Stimulated activated CD4-positive, alpha-beta T cell treated with anti-CD3 and anti-CD28 coated beads, Interleukin-12 subunit alpha, Interleukin-12 subunit beta, amount 100 ng/mL, for 48 hours (primary cell): ENCODE results near the gene NEU2.
A peak's percentile ranks its signal among the peaks of the same experiment; 100 is the strongest.
"Not testable (repeated sequence)": the region's sequence is repeated elsewhere in the genome, so short reads cannot be mapped to it uniquely, and the experiment has no call there.

Experiments used
- DNase-seq, 3 donors: peaks; one replicate each; pipeline ENCODE4 v3.0.0-alpha.2; 2020; ENCODE audit warnings: low read depth in 2 of 3, low spot score in 1 of 3

Gene NEU2

DNA sequence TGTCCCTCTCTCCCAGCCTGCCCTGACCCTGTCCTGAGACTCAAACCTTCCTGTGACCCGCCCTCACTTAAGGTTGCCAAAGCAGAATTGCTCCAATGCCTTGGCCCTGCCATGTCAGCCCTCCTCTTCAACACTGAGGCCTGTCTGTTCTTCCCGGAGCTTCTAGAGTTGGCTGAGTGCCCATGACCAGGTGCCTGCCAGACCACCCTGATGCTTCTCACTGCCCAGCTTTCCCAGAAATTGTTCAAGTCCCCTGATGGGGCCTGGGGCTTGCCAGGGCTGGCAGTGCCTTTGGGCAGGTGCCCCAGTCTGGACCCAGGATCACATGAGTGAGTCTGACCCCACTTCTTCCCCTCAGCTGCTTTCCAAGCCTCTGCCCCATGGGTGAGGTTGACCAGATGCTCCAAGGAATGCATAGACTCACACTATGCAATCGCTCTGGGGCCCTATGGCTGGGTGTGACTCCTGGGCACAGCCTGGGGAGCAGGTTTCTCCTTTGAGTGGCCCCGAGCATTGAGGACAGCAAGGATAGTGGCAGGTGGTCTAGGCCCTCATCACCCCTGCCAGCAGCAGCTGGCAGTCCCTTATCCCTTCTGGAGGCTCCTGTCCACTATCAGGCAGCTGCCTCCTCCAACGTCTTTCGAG, 24.6 kb downstream of the NEU2 start:
- DNase-seq: no peak

DNA sequence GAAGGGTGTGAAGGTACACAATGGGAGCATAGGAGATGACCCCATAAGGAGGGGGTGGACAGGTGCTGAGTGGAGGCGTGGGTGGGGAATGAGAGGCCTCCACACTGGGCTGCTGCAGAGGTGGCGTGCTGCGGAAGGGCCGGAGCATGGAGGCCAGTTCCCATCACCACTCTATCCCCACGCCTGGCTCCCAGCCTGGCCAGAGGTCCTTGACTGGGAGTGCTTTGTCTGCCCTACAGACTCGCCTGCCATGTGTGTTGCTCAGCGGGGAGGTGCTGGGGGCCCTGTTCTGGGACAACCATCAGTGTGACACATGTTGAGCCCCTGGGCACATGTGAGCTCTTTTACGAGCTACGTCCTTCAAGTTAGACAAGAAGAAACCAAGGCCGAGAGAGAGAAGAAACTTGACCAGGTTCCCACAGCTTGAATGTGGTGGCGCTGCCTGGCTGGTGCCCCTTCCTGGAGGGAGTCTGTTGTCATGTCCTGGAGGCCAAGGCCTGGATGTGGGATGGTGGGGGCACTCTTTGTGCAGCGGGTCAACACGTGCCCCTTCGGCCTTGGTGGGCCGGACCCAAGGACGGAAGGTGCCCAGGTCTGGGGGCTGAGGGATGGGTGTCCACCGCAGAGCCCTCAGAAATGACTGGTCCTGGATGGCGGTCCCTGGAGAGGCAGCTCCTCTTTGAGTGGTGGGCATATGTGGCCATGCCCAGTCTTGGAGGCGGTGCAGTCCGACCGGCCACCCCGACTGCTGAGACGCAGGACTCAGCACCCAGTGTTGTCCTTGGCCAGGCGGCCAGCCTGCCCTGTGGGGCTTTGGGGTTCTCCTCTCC, 26.5 kb downstream of the NEU2 start:
- DNase-seq: no peak

DNA sequence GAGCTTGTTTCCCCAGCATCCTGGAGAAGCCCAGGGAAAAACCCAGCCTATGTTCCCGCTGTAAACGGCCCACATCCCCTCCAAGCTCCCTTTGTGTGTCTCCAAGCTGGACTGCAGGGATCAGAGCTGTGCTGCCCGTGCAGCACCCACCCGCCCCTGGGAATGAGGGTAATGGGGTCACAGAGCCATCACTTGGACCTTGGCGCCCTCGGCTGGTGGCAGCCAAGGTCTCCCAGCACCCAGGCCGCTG, 27.0 kb downstream of the NEU2 start:
- DNase-seq: no peak

DNA sequence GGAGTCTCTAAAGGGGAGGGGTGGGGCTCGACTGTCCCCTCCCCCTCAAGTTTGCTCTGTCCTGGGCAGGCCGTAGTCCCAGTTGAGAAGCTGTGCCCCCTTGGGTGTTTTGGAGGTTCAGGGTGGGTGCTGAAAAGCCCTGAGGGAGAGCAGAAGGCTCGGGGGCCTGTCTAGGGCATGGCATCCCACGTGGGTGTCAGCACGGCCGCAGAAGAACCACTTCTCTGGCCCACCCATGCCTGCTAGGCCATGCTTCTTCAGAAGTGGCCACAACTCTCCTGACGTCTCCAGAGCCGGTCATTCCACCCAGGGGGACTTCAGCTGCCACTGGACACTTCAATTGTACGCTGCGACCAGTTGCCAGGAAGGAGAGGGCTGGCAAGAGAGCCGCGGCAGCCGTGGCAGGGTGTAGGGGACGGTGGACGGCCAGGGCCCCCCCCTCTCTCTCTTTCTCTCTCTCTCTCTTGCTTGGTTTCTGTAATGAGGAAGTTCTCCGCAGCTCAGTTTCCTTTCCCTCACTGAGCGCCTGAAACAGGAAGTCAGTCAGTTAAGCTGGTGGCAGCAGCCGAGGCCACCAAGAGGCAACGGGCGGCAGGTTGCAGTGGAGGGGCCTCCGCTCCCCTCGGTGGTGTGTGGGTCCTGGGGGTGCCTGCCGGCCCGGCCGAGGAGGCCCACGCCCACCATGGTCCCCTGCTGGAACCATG, 27.5 kb downstream of the NEU2 start, which contains the start of gene INPP5D:
Gene INPP5D, plus strand, starts transcription at position 546 of the 704 bp plus-strand sequence. Its CDS starts 137 bp downstream, at position 683.
- peak in 2 of 3 donors; percentile 52 to 53 for DNase-seq

DNA sequence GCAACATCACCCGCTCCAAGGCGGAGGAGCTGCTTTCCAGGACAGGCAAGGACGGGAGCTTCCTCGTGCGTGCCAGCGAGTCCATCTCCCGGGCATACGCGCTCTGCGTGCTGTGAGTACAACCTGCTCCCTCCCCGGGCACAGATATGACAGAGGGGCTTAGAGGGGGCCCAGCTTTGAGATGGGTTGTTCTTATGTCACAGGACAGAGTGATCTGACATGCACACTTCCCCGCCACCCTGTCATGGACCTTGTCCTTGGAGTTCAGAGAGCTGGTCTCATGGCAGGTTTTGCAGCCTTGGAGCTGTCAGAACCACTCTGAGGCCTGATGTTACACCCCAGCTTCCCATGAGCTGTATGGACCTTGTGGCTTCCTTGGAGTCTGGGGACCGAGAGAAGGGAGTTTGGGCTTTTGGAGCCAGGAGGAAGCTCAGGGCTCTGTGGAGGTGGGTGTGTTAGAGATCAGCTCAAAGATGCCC, 28.1 kb downstream of the NEU2 start:
- DNase-seq: no peak

DNA sequence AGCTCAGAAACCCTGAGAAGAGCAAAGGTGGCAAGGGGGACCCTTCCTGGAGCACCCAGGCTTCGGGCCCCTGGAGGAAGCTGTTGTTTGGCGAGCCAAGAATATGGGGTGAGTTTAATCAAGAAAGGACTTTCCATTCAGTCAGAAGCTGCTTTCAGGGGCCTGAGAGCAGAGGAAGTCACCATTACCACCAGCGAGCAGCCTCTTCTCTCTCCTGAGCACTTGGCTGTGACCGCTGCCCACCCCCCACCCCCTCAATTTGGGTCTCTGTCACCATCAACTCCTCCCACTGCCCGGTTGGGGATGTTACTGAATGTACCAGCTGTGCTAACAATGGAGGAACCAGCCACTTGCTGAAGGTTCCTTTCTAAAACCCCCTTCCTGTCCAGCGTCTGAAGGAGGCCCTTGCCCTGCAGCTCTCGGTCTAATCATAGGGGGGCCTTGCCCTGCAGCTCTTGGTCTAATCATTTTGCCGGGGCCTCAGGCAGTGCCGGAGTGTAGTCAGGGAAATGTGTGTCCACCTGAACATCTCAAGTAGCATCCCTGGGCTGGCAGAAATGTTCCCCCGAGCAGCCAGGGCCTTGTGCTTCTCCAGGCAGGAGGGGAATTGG, 28.6 kb downstream of the NEU2 start:
- no peak for DNase-seq

DNA sequence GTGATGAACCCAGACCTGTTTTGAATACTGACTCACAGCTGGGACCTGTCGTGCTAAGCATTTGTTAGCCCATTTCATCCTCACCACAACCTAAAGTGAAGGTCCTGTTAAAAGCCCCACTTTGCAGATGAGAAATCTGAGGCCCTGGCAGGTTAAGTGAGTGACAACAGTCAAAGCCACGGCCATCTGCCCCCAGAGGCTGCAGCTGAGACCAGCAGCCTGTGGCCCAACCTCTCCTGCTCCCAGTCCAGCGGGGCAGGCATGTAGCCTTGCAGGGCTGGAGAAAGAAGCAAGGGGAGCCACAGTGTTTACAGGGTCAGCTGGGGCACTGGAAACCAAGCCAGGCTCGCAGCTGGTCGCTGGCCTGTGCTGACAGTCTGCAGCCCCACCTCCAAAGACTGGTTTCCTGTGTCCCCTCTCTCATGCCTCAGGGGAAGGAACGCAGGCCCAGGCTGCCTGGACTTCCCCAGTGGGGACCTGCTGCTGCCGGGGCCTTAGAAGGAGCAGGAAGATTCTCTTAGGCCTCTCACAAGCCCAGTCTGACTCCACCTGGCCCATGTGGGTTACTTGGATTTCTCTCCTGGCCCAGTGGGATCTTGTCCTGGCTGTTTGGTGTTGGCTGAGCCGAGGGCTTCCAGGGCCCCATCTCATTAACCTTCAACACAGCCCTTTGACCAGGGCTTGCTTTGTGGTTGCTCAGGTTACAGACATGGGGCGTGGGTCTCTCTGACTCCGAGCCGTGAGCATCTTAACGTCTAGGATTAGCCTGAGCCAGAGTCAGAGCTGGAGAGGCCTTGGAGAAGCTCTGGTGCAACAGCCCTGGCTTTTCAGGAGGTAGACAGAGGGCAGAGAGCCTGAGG, 29.3 kb downstream of the NEU2 start:
- peak in 1 of 3 donors; percentile 47 for DNase-seq

DNA sequence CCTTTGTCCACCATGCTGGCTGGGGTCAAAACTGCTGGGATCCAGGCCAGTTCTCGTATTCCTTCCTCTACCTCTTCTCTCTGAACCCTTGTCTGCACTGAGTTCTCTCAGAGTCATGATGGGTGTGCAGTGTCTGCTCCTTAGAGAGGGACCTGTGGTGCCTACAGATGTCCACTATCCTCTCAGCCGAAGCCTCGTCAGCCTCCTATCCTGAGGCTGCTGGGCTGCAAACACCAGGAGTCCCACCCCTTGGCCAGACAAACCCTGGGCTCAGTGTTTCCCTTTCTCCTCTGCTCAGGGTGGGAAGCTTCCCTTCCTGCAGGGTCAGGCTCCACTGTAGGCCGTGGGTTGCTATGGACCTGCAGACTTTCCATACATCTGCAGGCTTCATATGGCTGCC, 30.0 kb downstream of the NEU2 start:
- no peak for DNase-seq

DNA sequence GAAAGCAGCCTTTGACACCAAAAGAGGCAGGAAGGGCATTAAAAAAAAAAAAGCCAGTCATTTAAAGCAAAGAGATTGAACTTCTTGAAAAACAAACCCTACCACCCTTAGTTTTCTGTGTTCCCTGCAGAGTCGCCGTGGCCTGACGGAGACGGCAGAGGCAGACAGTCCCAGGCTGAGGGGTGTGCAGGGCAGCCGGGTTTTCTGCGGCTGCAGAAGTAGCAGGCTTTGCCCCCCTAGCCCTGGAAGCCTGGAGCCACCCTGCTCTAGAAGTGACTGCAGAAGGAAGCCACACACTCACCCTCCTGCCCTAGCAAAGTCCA, 30.4 kb downstream of the NEU2 start:
- DNase-seq: no peak

DNA sequence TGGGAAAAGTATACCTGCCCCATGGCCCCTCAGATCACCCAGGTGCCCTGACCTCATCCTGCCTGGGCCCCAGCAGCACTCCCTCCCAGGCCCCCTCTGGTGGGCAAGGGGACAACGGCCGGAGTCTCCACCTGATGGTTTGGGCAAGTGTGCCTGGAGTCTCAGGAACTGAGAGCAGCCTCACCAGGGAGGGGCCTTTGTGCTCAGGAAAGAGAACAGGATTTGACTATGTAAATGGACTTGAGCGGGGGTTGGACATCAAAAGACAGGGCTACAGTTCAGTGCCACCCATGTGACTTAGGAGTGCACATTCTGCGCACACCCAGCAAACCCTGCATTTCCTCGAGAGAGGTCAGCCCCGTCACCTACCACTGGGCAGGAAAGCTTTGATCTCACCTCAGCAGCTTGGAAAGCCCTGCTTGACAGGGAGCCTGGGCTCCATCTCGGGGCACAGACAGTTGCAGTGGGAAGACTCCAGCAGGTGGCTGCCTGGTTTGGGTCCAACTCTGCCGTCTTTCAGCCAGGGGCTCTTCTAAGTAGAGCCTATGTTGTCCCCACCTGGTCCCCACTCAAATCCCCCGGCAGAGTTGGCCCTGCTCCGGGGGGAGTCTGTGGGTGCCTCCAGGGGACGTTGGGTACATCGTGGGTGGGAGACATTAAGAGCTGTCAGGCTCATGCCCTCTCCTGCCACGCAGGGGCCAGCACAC, 30.9 kb downstream of the NEU2 start:
- no peak for DNase-seq

DNA sequence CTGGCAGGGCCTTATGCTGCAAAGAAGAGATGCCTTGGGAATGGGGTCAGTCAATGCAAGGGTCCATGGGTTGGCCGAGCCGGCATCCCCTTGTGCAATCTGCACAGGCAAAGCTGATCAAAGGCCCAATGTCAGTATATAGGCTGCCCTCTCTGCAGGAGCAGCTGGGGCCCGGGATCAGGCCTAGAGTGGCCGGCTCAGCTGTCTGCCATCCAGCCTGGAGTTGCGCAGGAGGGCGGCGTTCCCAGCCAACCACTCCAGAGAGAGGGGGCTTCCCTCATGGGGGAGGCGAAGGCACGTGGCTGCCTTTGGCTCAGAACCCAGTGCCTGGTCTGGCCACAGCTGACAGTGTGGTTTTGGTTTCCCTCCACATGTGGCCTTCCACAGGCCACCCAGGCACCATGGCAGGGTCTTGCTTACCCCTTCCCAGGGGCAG, 31.5 kb downstream of the NEU2 start:
- no peak for DNase-seq

DNA sequence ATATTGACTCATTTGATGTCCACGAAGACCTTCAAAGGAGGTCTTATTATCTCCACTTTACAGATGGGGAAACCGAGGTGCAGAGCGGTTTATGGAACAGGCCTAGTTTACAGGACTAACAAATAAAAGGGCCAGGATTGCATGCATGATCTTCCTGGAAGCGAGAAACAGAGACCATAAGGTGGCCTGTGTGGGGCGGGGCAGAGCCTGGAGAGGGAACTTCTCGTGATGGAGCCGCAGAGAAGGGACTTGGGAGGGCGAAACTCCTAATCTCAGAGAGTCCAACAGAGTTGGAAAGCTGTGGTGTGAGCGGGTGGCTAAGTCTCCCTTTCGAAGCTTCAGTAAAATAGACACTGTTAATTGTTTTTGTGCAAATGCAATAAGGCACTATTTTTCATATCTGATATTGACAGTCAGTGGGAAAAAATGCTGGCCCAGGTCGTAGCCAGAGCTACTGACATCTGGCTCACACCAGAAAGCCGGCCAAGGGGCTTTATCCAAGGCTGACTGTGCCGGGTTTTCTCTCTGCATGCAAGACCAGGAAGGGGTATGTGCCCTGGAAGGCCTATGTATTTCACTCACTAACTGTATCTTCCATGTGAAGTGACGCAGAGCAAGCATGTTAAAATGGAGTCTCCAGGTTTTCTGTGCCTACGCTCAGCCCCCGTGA, 32.2 kb downstream of the NEU2 start:
- DNase-seq: no peak

DNA sequence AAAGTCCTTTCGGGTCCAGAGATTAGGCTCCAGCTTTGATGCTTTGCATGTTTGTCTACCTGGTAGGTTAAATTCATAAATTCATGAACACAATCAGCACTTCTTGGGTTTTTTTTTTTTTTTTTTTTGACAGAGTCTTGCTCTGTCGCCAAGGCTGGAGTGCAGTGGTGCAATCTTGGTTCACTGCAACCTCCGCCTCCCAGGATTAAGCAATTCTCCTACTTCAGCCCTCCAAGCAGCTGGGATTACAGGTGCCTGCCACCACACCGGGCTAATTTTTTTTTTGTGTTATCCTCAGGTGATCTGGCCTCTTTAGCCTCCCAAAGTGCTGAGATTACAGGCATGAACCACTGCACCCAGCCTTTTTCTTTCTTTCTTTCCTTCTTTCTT, 32.7 kb downstream of the NEU2 start:
- DNase-seq: not testable (repeated sequence)

DNA sequence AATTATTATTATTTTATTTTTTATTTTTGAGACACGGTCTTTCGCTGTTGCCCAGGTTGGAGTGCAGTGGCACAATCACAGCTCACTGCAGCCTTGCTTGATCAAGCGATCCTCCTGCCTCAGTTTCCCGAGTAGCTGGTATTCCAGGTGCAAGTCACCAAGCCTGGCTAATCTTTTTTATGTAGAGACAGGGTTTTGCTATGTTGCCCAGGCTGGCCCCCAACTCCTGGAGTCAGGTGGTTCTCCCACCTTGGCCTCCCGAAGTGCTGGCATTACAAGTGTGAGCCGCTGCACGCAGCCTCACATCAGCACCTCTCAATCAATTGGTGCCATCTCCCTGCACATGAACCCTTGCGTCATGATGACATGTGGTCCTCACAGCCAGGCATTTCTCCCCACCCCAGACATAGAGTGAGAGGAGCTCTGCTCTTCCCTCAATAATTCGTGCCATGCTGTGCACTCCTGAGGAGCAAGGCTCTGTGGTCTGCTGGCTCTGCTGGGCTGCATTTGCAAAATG, 33.5 kb downstream of the NEU2 start:
- no peak for DNase-seq

DNA sequence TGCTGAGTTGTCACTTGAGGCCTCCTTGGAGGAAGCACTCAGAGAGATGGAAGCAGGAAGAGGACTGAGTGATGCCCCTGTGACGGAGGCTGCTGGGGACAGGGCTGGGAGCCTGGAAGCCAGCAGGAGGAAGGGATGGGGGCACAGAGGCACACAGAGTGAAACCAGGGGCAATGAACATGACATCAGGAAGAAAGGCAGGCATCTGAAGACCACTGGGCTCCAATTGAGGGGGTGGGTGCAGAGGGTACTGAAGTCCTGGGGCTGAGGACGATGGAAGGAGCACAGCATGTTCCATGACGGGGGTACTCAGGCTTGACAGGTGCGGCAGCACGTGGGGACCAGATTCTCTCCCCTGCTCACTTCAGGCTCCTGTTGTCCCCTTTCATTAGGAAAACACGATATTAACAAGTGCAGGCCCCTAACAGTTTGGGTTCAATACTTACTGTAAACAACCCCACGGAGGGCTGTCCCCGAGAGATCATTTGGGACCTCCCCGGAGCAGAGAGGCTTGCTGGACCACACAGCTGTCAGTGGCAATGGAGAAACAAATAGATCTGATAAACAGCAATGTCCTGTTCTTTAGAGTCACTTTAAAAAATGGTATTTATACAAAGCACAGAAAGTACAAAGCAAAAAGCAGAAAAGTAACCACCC, 36.4 kb downstream of the NEU2 start:
- no peak for DNase-seq

DNA sequence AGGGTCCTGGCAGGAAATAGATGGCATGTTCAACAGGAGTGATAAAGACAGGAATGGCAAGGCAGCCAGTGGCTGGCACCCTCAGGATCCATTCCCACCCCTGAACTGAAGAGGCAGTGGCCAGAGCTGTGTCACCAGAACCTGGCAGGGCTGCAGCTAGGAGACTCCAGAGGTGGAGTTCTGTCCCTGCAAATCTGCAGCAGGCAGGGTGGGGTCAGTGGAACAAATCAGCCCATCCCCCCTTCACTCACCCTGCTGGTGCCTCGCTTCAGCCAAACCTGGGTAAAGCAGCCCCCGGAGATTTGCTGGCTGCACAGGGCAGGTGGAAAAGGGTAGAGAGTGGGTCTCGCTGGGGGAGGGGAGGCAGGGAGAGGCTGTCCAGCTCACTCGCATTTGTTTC, 40.4 kb downstream of the NEU2 start:
- DNase-seq: no peak

DNA sequence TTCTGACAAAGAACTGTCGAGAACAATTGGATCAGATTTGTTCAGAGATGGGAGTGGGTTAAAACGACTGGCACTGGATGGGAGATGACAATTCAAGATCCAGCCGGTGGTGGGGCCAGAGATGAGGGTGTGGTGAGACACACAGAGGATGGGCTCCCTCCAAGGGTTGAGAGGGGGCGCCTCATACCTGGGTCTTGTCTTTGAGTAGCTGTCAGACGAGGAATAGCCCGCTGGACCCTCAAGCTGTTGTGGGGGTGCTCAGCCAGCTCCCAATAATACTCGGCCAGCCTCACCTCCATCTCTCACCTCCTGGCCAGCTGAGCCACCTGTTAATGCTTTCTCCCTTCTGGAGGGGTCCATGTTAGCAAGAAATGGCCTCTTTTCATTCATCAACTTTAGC, 41.6 kb downstream of the NEU2 start:
- no peak for DNase-seq

DNA sequence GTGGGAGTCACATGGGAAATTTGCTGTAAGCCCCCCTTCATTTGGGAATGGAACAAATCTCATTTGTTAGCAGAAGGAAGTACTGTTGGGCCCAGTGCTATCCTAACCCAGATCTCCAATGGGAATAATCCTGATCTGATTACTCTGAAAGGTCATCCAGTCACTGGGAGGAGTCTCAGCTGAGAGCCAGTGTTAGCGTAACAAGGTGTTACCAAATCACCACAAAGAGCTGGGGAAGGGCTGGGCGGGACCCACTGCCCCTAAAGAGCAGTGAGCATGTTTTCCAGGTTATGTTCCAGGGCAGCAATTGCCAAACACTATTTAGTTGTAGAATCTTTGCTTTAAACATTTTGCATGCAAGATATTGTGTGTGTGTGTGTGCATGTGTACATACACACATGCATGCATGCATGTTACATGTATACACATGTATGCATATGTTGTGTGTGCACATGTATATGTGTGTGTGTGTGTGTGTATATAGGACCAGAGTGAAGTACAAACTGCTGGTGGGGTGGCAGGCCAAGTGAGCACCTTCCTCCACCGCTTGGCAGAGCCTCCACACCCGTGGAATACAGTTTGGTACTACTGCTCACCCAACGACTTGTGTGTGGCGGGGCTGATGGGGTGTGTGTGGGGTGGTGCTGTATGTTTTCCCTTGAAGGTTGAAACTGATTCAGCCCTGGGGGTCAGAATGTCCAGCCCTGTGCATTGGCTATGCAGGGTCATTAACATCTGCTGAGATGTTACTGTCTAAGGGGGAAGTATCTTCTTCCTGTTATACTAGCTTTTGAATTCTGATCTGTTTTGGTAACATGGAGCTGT, 42.9 kb downstream of the NEU2 start:
- no peak for DNase-seq
